Measurements from ENCODE around the gene ECE2.

DNA sequence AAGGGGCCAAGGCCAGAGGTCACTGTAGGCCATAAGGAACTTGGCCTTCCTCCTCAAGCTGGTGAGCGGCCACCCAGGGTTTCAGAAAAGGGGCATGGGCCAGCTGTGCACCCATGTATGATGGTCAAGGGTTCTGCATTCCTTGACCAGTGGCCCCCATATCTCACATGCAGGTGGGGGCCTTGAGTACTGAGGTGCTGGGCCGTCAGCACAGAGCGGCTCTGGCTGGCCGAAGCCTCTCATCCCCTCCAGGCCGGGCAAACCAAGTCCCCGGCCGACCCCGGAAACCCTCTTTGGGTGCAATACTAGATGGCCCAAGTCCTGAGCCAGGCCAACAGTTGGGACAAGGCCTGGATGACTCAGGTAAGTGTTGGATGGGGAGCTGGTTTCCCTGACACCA is 36.6 kb upstream of the ECE2 start:
- TF ChIP-seq, protein P1, sequence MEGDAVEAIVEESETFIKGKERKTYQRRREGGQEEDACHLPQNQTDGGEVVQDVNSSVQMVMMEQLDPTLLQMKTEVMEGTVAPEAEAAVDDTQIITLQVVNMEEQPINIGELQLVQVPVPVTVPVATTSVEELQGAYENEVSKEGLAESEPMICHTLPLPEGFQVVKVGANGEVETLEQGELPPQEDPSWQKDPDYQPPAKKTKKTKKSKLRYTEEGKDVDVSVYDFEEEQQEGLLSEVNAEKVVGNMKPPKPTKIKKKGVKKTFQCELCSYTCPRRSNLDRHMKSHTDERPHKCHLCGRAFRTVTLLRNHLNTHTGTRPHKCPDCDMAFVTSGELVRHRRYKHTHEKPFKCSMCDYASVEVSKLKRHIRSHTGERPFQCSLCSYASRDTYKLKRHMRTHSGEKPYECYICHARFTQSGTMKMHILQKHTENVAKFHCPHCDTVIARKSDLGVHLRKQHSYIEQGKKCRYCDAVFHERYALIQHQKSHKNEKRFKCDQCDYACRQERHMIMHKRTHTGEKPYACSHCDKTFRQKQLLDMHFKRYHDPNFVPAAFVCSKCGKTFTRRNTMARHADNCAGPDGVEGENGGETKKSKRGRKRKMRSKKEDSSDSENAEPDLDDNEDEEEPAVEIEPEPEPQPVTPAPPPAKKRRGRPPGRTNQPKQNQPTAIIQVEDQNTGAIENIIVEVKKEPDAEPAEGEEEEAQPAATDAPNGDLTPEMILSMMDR (conservative IDR thresholded peaks at IDR 0.05; ENCODE audit: low read depth, low read length): no peak
- TF ChIP-seq EZH2 (IDR thresholded peaks at IDR 0.05; ENCODE audit: borderline replicate concordance, low read depth, low read length, poor library complexity, severe bottlenecking): no peak

Measured in A673 (cell line).